Fibroblast of villous mesenchyme (primary cell): ENCODE results near the gene NAMPT. TPM values are rescaled to one million over a fixed set of nuclear protein-coding genes. Genes with fewer than 3 reads are reported as not detected.

Experiments used
- DNase-seq: peaks from one replicate; pipeline ENCODE4 v3.0.0-alpha.2; 2010; ENCODE audit warnings: low read depth
- H3K4me3 ChIP-seq: 2 replicates; pipeline ENCODE4 v1.5.1; 2011; ENCODE audit warnings: low read depth, mild to moderate bottlenecking, low read length
- CTCF ChIP-seq: IDR thresholded peaks from 2 replicates; pipeline ENCODE4 v1.5.1; 2012; ENCODE audit warnings: low read depth, mild to moderate bottlenecking, low read length; ENCODE audit not compliant: insufficient read depth
- total RNA-seq: library from RNA; depleted of rRNA; stranded (reverse); fragments of >200 nt; gene quantifications from 2 replicates; pipeline ENCODE4 v1.2.3, GENCODE V29; 2012

Gene NAMPT
- total RNA-seq, 1 donor: 180 TPM

GRCh38 chr7:106285051-106285854 is 470 bp upstream of the NAMPT start:
- TF ChIP-seq CTCF: no peak
- H3K4me3 ChIP-seq: peak overlapping the region; percentile 86
- DNase-seq: peak; percentile 99

- peak; percentile 66 for DNase-seq
- H3K4me3 ChIP-seq: peak overlapping the region; percentile 86
- no peak for TF ChIP-seq CTCF
Observed at GRCh38 chr7:106283831-106284713, 711 bp downstream of the NAMPT start.

- TF ChIP-seq CTCF: no peak
- peak overlapping the region; percentile 86 for H3K4me3 ChIP-seq
- peak; percentile 33 for DNase-seq
Observed at GRCh38 chr7:106283501-106283830, 1.3 kb downstream of the NAMPT start.

DNA sequence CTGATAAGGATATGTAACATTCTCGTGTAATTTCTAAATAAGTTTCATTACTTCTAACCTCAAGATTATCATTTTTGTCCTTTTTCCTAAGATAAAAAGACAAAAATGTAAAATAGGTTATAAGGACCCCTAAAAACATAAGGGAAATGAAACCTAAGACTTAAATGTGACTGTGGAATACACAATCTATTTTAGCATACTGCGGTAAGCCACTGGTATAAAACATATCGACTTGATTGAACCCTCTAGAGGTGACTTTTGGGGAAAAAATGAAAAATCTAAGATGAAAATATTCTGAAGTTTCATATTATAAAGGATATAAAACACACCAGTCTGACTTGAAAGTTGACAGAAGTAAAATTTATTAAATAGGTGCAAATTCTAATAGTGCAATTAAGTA is 1.9 kb downstream of the NAMPT start:
- peak overlapping the region; percentile 86 for H3K4me3 ChIP-seq
- peak; percentile 7 for DNase-seq

DNA sequence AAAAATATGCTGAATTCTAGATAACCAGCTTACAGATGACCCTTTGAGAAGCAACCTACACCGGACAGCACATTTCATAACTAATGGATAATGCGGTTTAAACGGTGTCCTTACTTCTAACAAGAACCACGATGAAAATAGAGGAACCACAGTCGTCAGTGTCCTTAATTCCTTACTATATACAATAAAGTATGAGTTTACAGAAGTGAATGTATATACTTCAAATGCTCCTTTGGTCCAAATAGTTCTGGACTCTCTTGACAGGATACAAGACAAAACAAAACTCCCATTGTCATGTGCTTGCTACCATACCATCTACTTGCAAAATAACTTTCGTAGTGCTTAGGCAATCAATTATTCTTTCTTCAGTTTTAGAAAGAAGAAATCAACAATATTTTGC is 2.4 kb downstream of the NAMPT start:
- DNase-seq: peak; percentile 30
- TF ChIP-seq CTCF: no peak
- peak overlapping the region; percentile 86 for H3K4me3 ChIP-seq

More for the DNA sequence above, 1.9 kb downstream of the NAMPT start:
- TF ChIP-seq CTCF: no peak

- H3K4me3 ChIP-seq: peak overlapping the region; percentile 86
- TF ChIP-seq CTCF: no peak
Observed at GRCh38 chr7:106281585-106282318, 3.0 kb downstream of the NAMPT start.

More at GRCh38 chr7:106281585-106282318, 3.0 kb downstream of the NAMPT start:
- peak; percentile 5 for DNase-seq
